Heart right ventricle (tissue), 16 donors: ENCODE measurements around the gene CACNA2D2. TPM values are rescaled to one million over a fixed set of nuclear protein-coding genes. Genes with fewer than 3 reads are reported as not detected.
A peak's percentile ranks its signal among the peaks of the same experiment; 100 is the strongest.

Source experiments
- ATAC-seq, 8 donors: fragments of 200-7000 bp; cut with Tn5 transposase; one replicate each; pipeline ENCODE4 v1.9.1; 2020; ENCODE audit warnings: mild to moderate bottlenecking in 8 of 8, moderate library complexity in 8 of 8, moderate number of reproducible peaks in 1 of 8
- DNase-seq, 2 donors: peaks; one replicate each; pipeline ENCODE4 v3.0.0-alpha.2; 2020
- H3K27ac ChIP-seq, 10 donors: fragments of 200-600 bp; sonication (generic) in 2 of 10; one replicate each; pipeline versions ENCODE4 v1.5.0 to v1.8.0; 2020 to 2022; ENCODE audit warnings: mild to moderate bottlenecking in 3 of 10
- H3K27me3 ChIP-seq, 7 donors: fragments of 200-600 bp; one replicate each; pipeline ENCODE4 v1.8.0; 2021 to 2022; ENCODE audit warnings: mild to moderate bottlenecking in 2 of 7
- H3K36me3 ChIP-seq, 9 donors: fragments of 200-600 bp; sonication (generic) in 1 of 9; one replicate each; pipeline versions ENCODE4 v1.5.0 to v1.8.0; 2020 to 2022; ENCODE audit warnings: mild to moderate bottlenecking in 2 of 9
- H3K4me1 ChIP-seq, 9 donors: fragments of 200-600 bp; sonication (generic) in 1 of 9; one replicate each; pipeline versions ENCODE4 v1.5.0 to v1.8.0; 2020 to 2022; ENCODE audit warnings: mild to moderate bottlenecking in 4 of 9
- H3K4me3 ChIP-seq, 10 donors: fragments of 200-600 bp; sonication (generic) in 2 of 10; one replicate each; pipeline versions ENCODE4 v1.5.0 to v1.8.0; 2020 to 2022; ENCODE audit warnings: mild to moderate bottlenecking in 7 of 10, moderate library complexity in 2 of 10
- H3K9me3 ChIP-seq, 11 donors: fragments of 200-600 bp in 10 of 11; sonication (generic) in 2 of 11; one replicate each; pipeline versions ENCODE4 v1.5.0 to v1.8.0; 2013 to 2022; ENCODE audit warnings: mild to moderate bottlenecking in 2 of 11, control low read depth in 1 of 11, moderate library complexity in 1 of 11
- CTCF ChIP-seq, 9 donors: fragments of 200-600 bp; sonication (generic) in 2 of 9; IDR thresholded peaks; one replicate each; pipeline versions ENCODE4 v1.5.0 to v1.8.0; 2021 to 2022; ENCODE audit warnings: antibody characterized with exemption in 9 of 9, mild to moderate bottlenecking in 5 of 9, moderate library complexity in 1 of 9
- WGBS, 2 donors: extraction: QIAGEN DNeasy Blood & Tissue Kit; methylation state at CpG; one replicate each; pipeline ENCODE4 v1.1.7; 2013; ENCODE audit warnings: inconsistent platforms in 1 of 2; 5-methylcytosine and 5-hydroxymethylcytosine counted together
- intact Hi-C, 10 donors: fragments of 100-400 bp; cut with DNase I; formaldehyde crosslinking; loops; one replicate each; pipeline versions ENCODE4 v1.11.1 to v1.14.2; 2022
- polyA plus RNA-seq, 2 donors: library from polyadenylated mRNA; stranded (reverse); fragments of 200-250 nt; gene quantifications; one replicate each; pipeline ENCODE4 v1.2.3, GENCODE V29; 2013
- total RNA-seq, 10 donors: library from RNA; stranded (reverse); fragmentation: NEBNext Ultra II Directional in 3 of 10; extraction: Animal tissue kit (Norgen Biotek cat#: 25700) in 3 of 10; gene quantifications; one replicate each; pipeline versions ENCODE4 v1.2.1 to v1.2.4, GENCODE V29; 2021 to 2023
- donor health status: Arrhythmogenic right ventricular cardiomyopathy.
- donor health status: ischemic (EF 13 %, LVEDD 7.1; RV severe dilation, severe dysfunction).
- donor health status: healthy with polysubstance abuse.
- donor health status: DM: no; HTN: yes; CAD: no.
- donor health status: DM: no; HTN: no; CAD: no.
- donor health status: ischemic (EF 25% LVEDD 6.9; RV normal size, moderate dysfunction).
- donor health status: ischemic (EF 25% LVEDD 5.7; RV mildly dilated, moderate dysfunction).
- donor health status: healthy.
- donor health status: DM: yes; HTN: yes; CAD: no.
- donor health status: Ischemic cardiomyopathy.
- donor health status: ischemic (EF 35%, LVEDD 5.7; RV mildly dilated, moderate dysfunction).
- donor health status: nonischemic (EF 11% LVEDD 7.7; RV severe dilation, severe dysfunction).
- donor health status: DM: yes; HTN: yes; CAD: no.
- donor health status: PGD.
- donor health status: ischemic (EF 29% LVEDD 5.4; RV normal size, mild dysfunction).
- donor health status: nonischemic (EF 23%, LVEDD 6.1; RV moderate dilation, normal function).

Gene CACNA2D2
- total and polyA plus RNA-seq, 12 donors, result 0.42 to 3.9 (median 2.4) TPM

DNA sequence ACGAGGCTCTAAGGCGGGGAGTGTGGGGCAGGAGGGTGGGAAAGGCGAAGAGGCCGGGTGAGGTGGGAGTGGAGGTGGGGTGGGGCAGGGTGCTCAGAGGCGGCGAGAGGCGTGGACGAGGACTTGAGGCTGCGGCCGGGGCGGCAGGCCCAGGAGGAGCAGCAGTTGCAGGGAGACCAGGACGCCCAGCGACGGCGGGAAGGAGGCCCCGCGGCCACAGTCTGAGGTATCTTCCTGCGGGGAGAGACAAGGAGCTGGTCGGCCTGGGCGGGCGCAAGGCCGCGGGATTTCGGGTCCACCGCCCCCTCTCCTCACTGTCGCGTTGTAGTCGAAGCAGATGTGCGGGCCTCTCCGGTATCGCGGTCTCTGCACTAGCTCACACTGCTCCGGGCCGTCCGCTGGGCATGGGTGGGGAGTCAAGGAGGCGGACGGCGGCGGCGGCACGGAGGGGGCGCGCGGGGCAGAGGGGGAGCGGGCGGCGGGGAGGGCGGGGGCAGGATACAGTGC lies 138.8 kb downstream of the CACNA2D2 start:
- WGBS, 2 donors, result 15 to 22% methylated on average over 36 to 48 of the region's 48 CpGs
- DNase-seq, result no peak
- no peaks in the 10 kb centered on the region for H3K9me3 ChIP-seq
- H3K4me1 ChIP-seq, result peaks cover 0 to 20% (median 6%) of the 10 kb centered on the region in 9 donors
- peak overlapping the region in 4 of 10 donors; percentile 7 to 44 (median 31) for H3K27ac ChIP-seq
- H3K4me3 ChIP-seq, result peak overlapping the region; percentile 19 to 60 (median 54)
- H3K36me3 ChIP-seq, result no peaks in the 10 kb centered on the region
- ATAC-seq, result peak; percentile 1 to 53 (median 25)
- intact Hi-C loops, result loop anchor here in 1 of 10 donors (5.0 kb wide), 1 partner anchor 178 kb away; no protein-coding TSS in a partner anchor
- peaks cover 0 to 3% (median 0%) of the 10 kb centered on the region in 7 donors for H3K27me3 ChIP-seq
- no peak for TF ChIP-seq CTCF (IDR thresholded peaks at IDR 0.05)

GRCh38 chr3:50359760-50360110 lies 143.7 kb downstream of the CACNA2D2 start:
- Histone ChIP-seq H3K4me1 (peaks cover 28 to 54% (median 43%) of the 10 kb centered on the region in 9 donors), H3K9me3 (no peaks in the 10 kb centered on the region), H3K4me3 (peak overlapping the region in 6 of 10 donors; percentile 81 to 98 (median 90)), H3K36me3 (peaks cover 0 to 37% (median 6%) of the 10 kb centered on the region in 9 donors), H3K27ac (peak overlapping the region in 3 of 10 donors; percentile 55 to 95 (median 94)), H3K27me3 (no peaks in the 10 kb centered on the region)
- 21 to 24% methylated on average over 8 of the region's 8 CpGs for WGBS, 2 donors
- ATAC-seq (peak in 1 of 8 donors; percentile 4), DNase-seq (no peak)
- intact Hi-C loops, result loop anchor here in 2 of 10 donors (1.0 to 5.0 kb wide), 2 partner anchors 31 to 253 kb away; partner anchors contain the start of gene CISH (in 1 of the 2)
- no peak for TF ChIP-seq CTCF (IDR thresholded peaks at IDR 0.05)

DNA sequence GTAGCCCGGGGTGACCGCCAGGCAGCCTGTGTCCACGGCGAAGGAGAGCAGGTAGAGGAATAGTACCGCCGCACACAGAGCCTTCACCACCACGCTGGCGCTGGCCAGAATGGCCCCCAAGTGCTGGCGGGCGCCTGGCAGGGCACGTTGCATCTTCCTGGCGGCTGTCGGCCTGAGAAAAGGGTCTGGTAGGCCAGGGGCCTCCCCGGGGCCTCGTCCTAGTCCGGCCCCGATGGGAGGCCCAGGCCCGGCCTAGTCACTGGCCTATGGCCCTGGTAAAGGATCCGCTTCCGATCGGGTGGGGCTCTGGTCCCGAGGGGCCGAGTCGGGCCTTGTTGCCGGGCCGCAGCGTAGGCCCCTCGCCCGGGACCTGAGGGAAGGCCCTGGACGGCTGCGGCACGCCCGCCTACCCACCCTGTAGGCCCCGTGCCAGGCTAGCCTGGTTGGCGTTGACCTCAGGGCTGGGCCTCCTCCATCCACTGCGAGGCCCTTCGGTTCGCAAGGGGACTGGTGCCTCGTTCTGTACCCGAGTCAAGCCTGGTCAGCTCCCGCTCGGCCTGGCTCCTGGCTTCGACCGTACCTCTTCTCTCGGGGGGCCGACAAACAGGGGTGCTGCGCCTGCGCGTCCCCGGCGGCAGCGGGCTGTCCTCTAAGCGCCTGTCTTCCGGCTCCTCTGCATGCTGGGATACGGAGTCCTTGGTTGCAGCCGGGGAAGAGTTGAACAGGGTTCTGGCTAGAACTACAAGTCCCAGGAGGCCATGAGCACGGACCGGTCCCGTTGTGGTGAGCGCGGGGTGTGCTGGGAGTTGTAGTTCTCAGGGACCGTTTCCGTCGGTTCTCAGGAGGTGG lies 144.3 kb downstream of the CACNA2D2 start, which contains the start of gene TMEM115:
Gene TMEM115, minus strand, starts transcription at position 611 of the 849 bp plus-strand sequence. Its CDS starts 458 bp downstream, at position 153.
- peak within 1 kb of the TSS; percentile 76 to 100 (median 91) for H3K4me3 ChIP-seq
- H3K27me3 ChIP-seq, result no peaks in the 10 kb centered on the region
- WGBS, 2 donors, result 0% methylated on average over 64 of the region's 64 CpGs
- intact Hi-C loops, result loop anchor here in 2 of 10 donors (1.0 to 5.0 kb wide), 2 partner anchors 31 to 253 kb away; partner anchors contain the start of gene CISH (in 1 of the 2)
- H3K4me1 ChIP-seq, result peaks cover 28 to 49% (median 42%) of the 10 kb centered on the region in 9 donors
- ATAC-seq (peak; percentile 96 to 99 (median 97)), DNase-seq (peak; percentile 93 to 99)
- no peaks in the 10 kb centered on the region for H3K9me3 ChIP-seq
- peaks cover 0 to 43% (median 11%) of the 10 kb centered on the region in 9 donors for H3K36me3 ChIP-seq
- TF ChIP-seq CTCF (IDR thresholded peaks at IDR 0.05), result no peak
- peak within 1 kb of the TSS; percentile 88 to 98 (median 94) for H3K27ac ChIP-seq

- WGBS, 2 donors, result 42 to 54% methylated on average over 24 of the region's 24 CpGs
- H3K27me3 ChIP-seq, result no peaks in the 10 kb centered on the region
- intact Hi-C loops, result loop anchor here in 1 of 10 donors (5.0 kb wide), 1 partner anchor 254 kb away; the partner anchor contains the start of gene CISH
- no peak for TF ChIP-seq CTCF (IDR thresholded peaks at IDR 0.05)
- peaks cover 0 to 50% (median 18%) of the 10 kb centered on the region in 9 donors for H3K36me3 ChIP-seq
- peak in 1 of 8 donors; percentile 0 for ATAC-seq
- H3K9me3 ChIP-seq, result no peaks in the 10 kb centered on the region
- H3K4me1 ChIP-seq, result peaks cover 28 to 50% (median 42%) of the 10 kb centered on the region in 9 donors
- peak overlapping the region; percentile 76 to 100 (median 91) for H3K4me3 ChIP-seq
- no peak for DNase-seq
- peak overlapping the region; percentile 88 to 98 (median 94) for H3K27ac ChIP-seq
Observed at GRCh38 chr3:50358355-50358910, 145.0 kb downstream of the CACNA2D2 start.
